PC-3 (cell line): ENCODE results near the gene CRTC1.

Experiments
- CTCF ChIP-seq: fragments of 300-600 bp; sonication (generic); conservative IDR thresholded peaks from 2 replicates; pipeline ENCODE4 v1.5.1; 2017; ENCODE audit warnings: antibody characterized with exemption, low read depth, mild to moderate bottlenecking, low read length
- EZH2 ChIP-seq: fragments of 300-600 bp; sonication (generic); IDR thresholded peaks from one replicate; pipeline ENCODE4 v1.6.1; 2017; ENCODE audit warnings: antibody characterized with exemption, mild to moderate bottlenecking, low read length; ENCODE audit not compliant: unreplicated experiment

GRCh38 chr19:18696023-18696422 lies 12.5 kb downstream of the CRTC1 start:
- TF ChIP-seq CTCF (no peak), EZH2 (no peak)
